Suprapubic skin (tissue), 4 donors: ENCODE measurements around the gene NRXN3. TPM values are rescaled to one million over a fixed set of nuclear protein-coding genes. Genes with fewer than 3 reads are reported as not detected.

Source experiments
- DNase-seq, 2 donors: peaks; one replicate each; pipeline ENCODE4 v3.0.0-alpha.2; 2019; ENCODE audit warnings: low spot score in 2 of 2
- H3K27ac ChIP-seq: fragments of 200-600 bp; sonication (generic); one replicate; pipeline ENCODE4 v1.5.1; 2019
- H3K27me3 ChIP-seq: fragments of 200-600 bp; sonication (generic); one replicate; pipeline ENCODE4 v1.5.1; 2019
- H3K36me3 ChIP-seq: fragments of 200-600 bp; sonication (generic); one replicate; pipeline ENCODE4 v1.5.1; 2019
- H3K4me1 ChIP-seq: fragments of 200-600 bp; sonication (generic); one replicate; pipeline ENCODE4 v1.5.1; 2019
- H3K4me3 ChIP-seq: fragments of 200-600 bp; sonication (generic); one replicate; pipeline ENCODE4 v1.5.1; 2019; ENCODE audit warnings: mild to moderate bottlenecking
- H3K9me3 ChIP-seq: fragments of 200-600 bp; sonication (generic); one replicate; pipeline ENCODE4 v1.5.1; 2019
- CTCF ChIP-seq, 2 donors: fragments of 200-600 bp in 1 of 2; fragments of 450-650 bp in 1 of 2; sonication (generic) in 1 of 2; IDR thresholded peaks; one replicate each; pipeline ENCODE4 v1.5.1; 2016 to 2019; ENCODE audit warnings: antibody characterized with exemption in 2 of 2, mild to moderate bottlenecking in 1 of 2, moderate library complexity in 1 of 2
- EP300 ChIP-seq: sonication (generic); formaldehyde crosslinking; IDR thresholded peaks from one replicate; pipeline ENCODE4 v1.6.1; 2017; ENCODE audit warnings: antibody characterized with exemption
- POLR2A ChIP-seq, 2 donors: fragments of 450-650 bp; IDR thresholded peaks; one replicate each; pipeline ENCODE4 v1.6.1; 2017; ENCODE audit warnings: antibody characterized with exemption in 2 of 2, mild to moderate bottlenecking in 2 of 2, moderate library complexity in 2 of 2
- POLR2AphosphoS5 ChIP-seq, 3 donors: sonication (generic); formaldehyde crosslinking; IDR thresholded peaks; one replicate each; pipeline ENCODE4 v1.6.1; 2017; ENCODE audit warnings: antibody characterized with exemption in 3 of 3
- WGBS: methylation state at CpG from one replicate; pipeline ENCODE4 v1.1.5; 2018; 5-methylcytosine and 5-hydroxymethylcytosine counted together
- total RNA-seq, 4 donors: library from RNA; depleted of rRNA; stranded (reverse); fragments of >200 nt; gene quantifications; one replicate each; pipeline ENCODE4 v1.1.0, GENCODE V29; 2016

The NRXN3 gene
- total RNA-seq, 4 donors from 2014 or later: 0.79 to 4.3 (median 3.3) TPM

GRCh38 chr14:78207414-78207813 lies 37.2 kb downstream of the NRXN3 start:
- Histone ChIP-seq H3K4me3 (no peak overlapping the region), H3K4me1 (no peaks in the 10 kb centered on the region), H3K36me3 (no peaks in the 10 kb centered on the region), H3K9me3 (peaks cover 8% of the 10 kb centered on the region), H3K27me3 (no peaks in the 10 kb centered on the region), H3K27ac (no peak overlapping the region)
- WGBS: 90% methylated on average over 5 of the region's 5 CpGs
- DNase-seq: no peak
- TF ChIP-seq POLR2A (IDR thresholded peaks at IDR 0.05) (no peak), EP300 (no peak), CTCF (IDR thresholded peaks at IDR 0.05) (no peak), POLR2AphosphoS5 (IDR thresholded peaks at IDR 0.05) (no peak)

- 86% methylated on average over 5 of the region's 5 CpGs for WGBS
- no peak for DNase-seq
Measured at GRCh38 chr14:78220273-78220672, 50.1 kb downstream of the NRXN3 start.

GRCh38 chr14:78222746-78223145 lies 52.6 kb downstream of the NRXN3 start:
- no peaks in the 10 kb centered on the region for H3K9me3 ChIP-seq
- DNase-seq: no peak
- no peak overlapping the region for H3K4me3 ChIP-seq
- H3K4me1 ChIP-seq: no peaks in the 10 kb centered on the region
- H3K27me3 ChIP-seq: no peaks in the 10 kb centered on the region
- no peak overlapping the region for H3K27ac ChIP-seq
- TF ChIP-seq POLR2A (IDR thresholded peaks at IDR 0.05) (no peak), CTCF (IDR thresholded peaks at IDR 0.05) (no peak), POLR2AphosphoS5 (IDR thresholded peaks at IDR 0.05) (no peak), EP300 (no peak)
- no peaks in the 10 kb centered on the region for H3K36me3 ChIP-seq

More at GRCh38 chr14:78220273-78220672, 50.1 kb downstream of the NRXN3 start:
- Histone ChIP-seq H3K27me3 (no peaks in the 10 kb centered on the region), H3K9me3 (no peaks in the 10 kb centered on the region), H3K4me1 (no peaks in the 10 kb centered on the region), H3K4me3 (no peak overlapping the region), H3K36me3 (no peaks in the 10 kb centered on the region), H3K27ac (no peak overlapping the region)
- TF ChIP-seq EP300: no peak
- no peak for TF ChIP-seq POLR2A (IDR thresholded peaks at IDR 0.05)
- TF ChIP-seq CTCF (IDR thresholded peaks at IDR 0.05): no peak
- TF ChIP-seq POLR2AphosphoS5 (IDR thresholded peaks at IDR 0.05): no peak

- TF ChIP-seq CTCF (IDR thresholded peaks at IDR 0.05) (no peak), POLR2A (IDR thresholded peaks at IDR 0.05) (no peak), EP300 (no peak), POLR2AphosphoS5 (IDR thresholded peaks at IDR 0.05) (no peak)
- H3K27ac ChIP-seq: no peak overlapping the region
- H3K27me3 ChIP-seq: peaks cover 4% of the 10 kb centered on the region
- no peak overlapping the region for H3K4me3 ChIP-seq
- no peak for DNase-seq
- no peaks in the 10 kb centered on the region for H3K4me1 ChIP-seq
- H3K36me3 ChIP-seq: no peaks in the 10 kb centered on the region
- no peaks in the 10 kb centered on the region for H3K9me3 ChIP-seq
- 46% methylated on average over 14 of the region's 14 CpGs for WGBS
Measured at GRCh38 chr14:78227248-78228077, 57.3 kb downstream of the NRXN3 start.

GRCh38 chr14:78228702-78229327 lies 58.6 kb downstream of the NRXN3 start:
- no peaks in the 10 kb centered on the region for H3K9me3 ChIP-seq
- H3K36me3 ChIP-seq: no peaks in the 10 kb centered on the region
- H3K4me1 ChIP-seq: no peaks in the 10 kb centered on the region
- no peak for DNase-seq
- no peak overlapping the region for H3K4me3 ChIP-seq
- no peak overlapping the region for H3K27ac ChIP-seq
- no peak for TF ChIP-seq POLR2AphosphoS5 (IDR thresholded peaks at IDR 0.05)
- no peak for TF ChIP-seq CTCF (IDR thresholded peaks at IDR 0.05)
- no peak for TF ChIP-seq EP300
- TF ChIP-seq POLR2A (IDR thresholded peaks at IDR 0.05): no peak
- WGBS: 80% methylated on average over 3 of the region's 3 CpGs
- peaks cover 4% of the 10 kb centered on the region for H3K27me3 ChIP-seq
